T-helper 1 cell (primary cell): ENCODE data around the gene CCT6B.
A peak's percentile ranks its signal among the peaks of the same experiment; 100 is the strongest.
"Not testable (repeated sequence)": the region's sequence is repeated elsewhere in the genome, so short reads cannot be mapped to it uniquely, and the experiment has no call there.

Source experiments
- DNase-seq, 5 donors: peaks; one replicate each; pipeline ENCODE4 v3.0.0-alpha.2; 2012 to 2020
- total RNA-seq, 4 donors: gene quantifications; one replicate each; lab custom pipeline; 2026; lab: John Stamatoyannopoulos, UW

CCT6B gene
- 3.7 to 5.4 (median 4.2) reads per million in 4 donors for total RNA-seq

GRCh38 chr17:34961093-34961911 is at the start of gene CCT6B, which contains the start of gene ZNF830:
Gene CCT6B (minus strand): TSS chr17:34961460. CDS start chr17:34961393, 67 bp downstream.
Gene ZNF830 (plus strand): TSS chr17:34961540. CDS start chr17:34961567, 27 bp downstream.
- DNase-seq: peak; percentile 76 to 94 (median 85)

- DNase-seq: no peak
These were observed 48.8 kb upstream of the CCT6B start for GRCh38 chr17:35010093-35010492.

GRCh38 chr17:35006961-35007360 is 45.7 kb upstream of the CCT6B start:
- no peak for DNase-seq

- DNase-seq: no peak
These were observed 45.1 kb upstream of the CCT6B start for GRCh38 chr17:35006345-35006744.

GRCh38 chr17:35003778-35004177 is 42.5 kb upstream of the CCT6B start:
- no peak for DNase-seq

- DNase-seq: no peak
These were observed 41.8 kb upstream of the CCT6B start for GRCh38 chr17:35002876-35003551.

GRCh38 chr17:35001549-35001948 is 40.3 kb upstream of the CCT6B start:
- DNase-seq: no peak

- DNase-seq: not testable (repeated sequence)
These were observed 39.7 kb upstream of the CCT6B start for GRCh38 chr17:35000965-35001364.

GRCh38 chr17:34999456-34999855 is 38.2 kb upstream of the CCT6B start:
- DNase-seq: no peak

GRCh38 chr17:34998205-34998604 is 36.9 kb upstream of the CCT6B start:
- DNase-seq: peak; percentile 54 to 80 (median 67)

- no peak for DNase-seq
These were observed 36.1 kb upstream of the CCT6B start for GRCh38 chr17:34997355-34997862.

GRCh38 chr17:34996422-34997285 is 35.4 kb upstream of the CCT6B start:
- no peak for DNase-seq

- no peak for DNase-seq
These were observed 31.8 kb upstream of the CCT6B start for GRCh38 chr17:34993031-34993430.

GRCh38 chr17:34991606-34992005 is 30.3 kb upstream of the CCT6B start:
- DNase-seq: no peak

GRCh38 chr17:34990921-34991365 is 29.7 kb upstream of the CCT6B start:
- no peak for DNase-seq

- no peak for DNase-seq
These were observed 28.2 kb upstream of the CCT6B start for GRCh38 chr17:34989473-34989872.

GRCh38 chr17:34988644-34989043 is 27.4 kb upstream of the CCT6B start:
- DNase-seq: no peak

GRCh38 chr17:34987232-34987631 is 26.0 kb upstream of the CCT6B start:
- DNase-seq: no peak

GRCh38 chr17:34981538-34982241 is 20.4 kb upstream of the CCT6B start:
- DNase-seq: no peak

GRCh38 chr17:34980681-34981537 is 19.6 kb upstream of the CCT6B start:
- peak; percentile 61 to 86 (median 68) for DNase-seq

GRCh38 chr17:34980353-34980680 is 19.1 kb upstream of the CCT6B start, which contains the start of gene LIG3:
Gene LIG3 (plus strand): TSS chr17:34980512. CDS start chr17:34983006, 2,494 bp downstream.
- peak; percentile 82 to 91 (median 89) for DNase-seq
